H4 (cell line): Measurements from ENCODE around the gene ZNF888. TPM values are rescaled to one million over a fixed set of nuclear protein-coding genes. Genes with fewer than 3 reads are reported as not detected.
A peak's percentile ranks its signal among the peaks of the same experiment; 100 is the strongest.
"Not testable (repeated sequence)": the region's sequence is repeated elsewhere in the genome, so short reads cannot be mapped to it uniquely, and the experiment has no call there.

ENCODE experiments used
- DNase-seq: peaks from one replicate; pipeline ENCODE4 v3.0.0-alpha.2; 2015; ENCODE audit warnings: low spot score
- total RNA-seq: library from RNA; depleted of rRNA; stranded (reverse); fragments of >200 nt; shearing (Covaris generic); gene quantifications from 2 replicates; pipeline ENCODE4 v1.2.3, GENCODE V29; 2014; rRNA removed

ZNF888 gene
- total RNA-seq, 1 experiment from 2014 or later: 7.3 TPM

DNA sequence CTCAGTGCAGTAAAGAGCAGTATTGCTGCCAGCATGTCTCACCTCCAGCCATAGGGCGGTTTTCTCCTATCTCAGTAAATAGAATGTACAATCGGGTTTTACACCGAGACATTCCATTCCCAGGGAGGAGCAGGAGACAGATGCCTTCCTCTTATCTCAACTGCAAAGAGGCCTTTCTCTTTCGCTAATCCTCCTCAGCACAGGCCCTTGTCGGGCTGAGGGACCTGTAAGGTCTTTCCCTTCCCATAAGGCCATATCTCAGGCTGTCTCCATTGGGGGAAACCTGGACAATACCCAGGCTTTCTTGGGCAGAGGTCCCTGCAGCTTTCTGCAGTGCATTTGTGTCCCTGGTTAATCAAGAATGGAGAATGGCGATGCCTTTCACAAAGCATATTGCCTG is 50.2 kb downstream of the ZNF888 start:
- not testable (repeated sequence) for DNase-seq

GRCh38 chr19:52871466-52871865 is 51.8 kb downstream of the ZNF888 start:
- DNase-seq: no peak

DNA sequence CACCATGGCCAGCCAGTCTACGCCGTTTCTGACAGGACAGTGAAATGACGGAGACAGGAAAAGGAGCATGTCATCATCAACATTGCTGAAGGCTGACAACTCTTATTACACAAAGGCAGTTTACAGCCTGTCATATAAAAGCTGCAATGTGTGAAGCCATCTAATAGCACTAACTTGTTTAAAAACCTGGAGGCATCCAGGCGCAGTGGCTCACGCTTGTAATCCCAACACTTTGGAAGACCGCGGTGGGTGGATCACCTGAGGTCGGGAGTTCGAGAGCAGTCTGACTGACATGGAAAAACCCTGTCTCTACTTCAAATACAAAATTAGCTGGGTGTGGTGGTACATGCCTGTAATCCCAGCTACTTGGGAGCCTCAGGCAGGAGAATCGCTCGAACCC is 55.2 kb downstream of the ZNF888 start:
- DNase-seq: not testable (repeated sequence)

GRCh38 chr19:52857378-52858191 is 65.6 kb downstream of the ZNF888 start, which contains the start of gene ZNF468:
Gene ZNF468 (minus strand): TSS chr19:52857619. CDS start chr19:52854272, 3,347 bp downstream.
- peak; percentile 19 for DNase-seq

DNA sequence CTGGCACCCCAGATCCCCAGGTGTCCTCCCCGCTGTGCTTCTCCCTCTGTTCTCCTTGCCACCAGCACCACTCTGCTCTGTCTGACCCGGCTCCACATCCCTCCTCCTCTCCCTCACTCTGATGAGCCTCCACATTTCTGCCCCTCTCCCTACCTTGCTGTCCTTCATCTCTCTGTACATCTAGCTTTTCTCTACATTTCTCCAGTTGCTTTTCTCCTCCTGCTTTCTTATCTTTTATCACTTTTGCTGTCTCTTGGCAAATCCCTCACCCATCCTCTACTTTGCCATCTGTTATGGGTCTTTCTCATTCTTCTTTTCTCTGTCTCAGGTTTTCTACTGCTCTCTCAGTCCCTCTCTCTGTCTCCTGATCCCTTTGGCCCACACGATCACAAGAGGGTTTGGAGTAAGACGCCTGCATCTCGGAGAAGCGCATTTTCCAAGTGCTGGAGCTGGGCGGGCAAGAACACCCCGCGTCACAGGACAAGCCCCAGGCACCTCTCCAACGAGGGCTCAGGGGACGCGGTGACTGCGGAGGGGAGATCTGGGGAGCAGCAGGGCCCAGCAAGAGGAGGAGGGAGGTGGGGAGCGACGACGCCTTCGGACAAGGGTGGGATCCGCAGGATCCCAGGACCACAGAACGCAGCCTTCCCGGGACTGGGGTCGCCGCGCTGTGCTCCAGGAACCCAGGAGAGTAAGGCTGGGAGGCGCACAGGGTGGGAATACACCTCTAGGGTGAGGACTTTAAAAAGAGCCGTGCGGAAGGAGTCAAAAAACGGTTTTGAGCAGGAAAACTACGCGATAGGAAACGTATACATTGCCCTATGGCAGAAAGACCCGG is 66.5 kb downstream of the ZNF888 start:
- DNase-seq: not testable (repeated sequence)

Other genes starting within 250 kb of the ZNF888 start
- gene ZNF611, start 188.4 kb downstream of the ZNF888 start, total RNA-seq: 5.6 and 7.5 TPM in 2 replicates
- gene ZNF600, start 136.6 kb downstream of the ZNF888 start, total RNA-seq: 4.4 and 5.8 TPM in 2 replicates
- gene ZNF28, start 101.8 kb downstream of the ZNF888 start, total RNA-seq: 11.3 and 18.4 TPM in 2 replicates
- 9.4 and 12.7 TPM in 2 replicates for gene ZNF468, start 65.8 kb downstream of the ZNF888 start, total RNA-seq
- gene ZNF320, start 25.8 kb downstream of the ZNF888 start, total RNA-seq: 5.0 and 6.8 TPM in 2 replicates
- gene ZNF816, start 39.5 kb upstream of the ZNF888 start, total RNA-seq: 15.5 and 17.1 TPM in 2 replicates
- not detected in 2 replicates for gene ERVV-1, start 90.5 kb upstream of the ZNF888 start, total RNA-seq
- gene ERVV-2, start 121.3 kb upstream of the ZNF888 start, total RNA-seq: not detected in 2 replicates
- gene ZNF160, start 180.0 kb upstream of the ZNF888 start, total RNA-seq: 12.0 and 18.2 TPM in 2 replicates
- 0.12 TPM in 1 of 2 replicates, not detected in the other for gene ZNF415, start 209.5 kb upstream of the ZNF888 start, total RNA-seq
- 6.5 and 13.5 TPM in 2 replicates for gene ZNF347, start 235.6 kb upstream of the ZNF888 start, total RNA-seq